Esophagus muscularis mucosa (tissue), 4 donors: ENCODE results near the gene LMX1A. TPM values are rescaled to one million over a fixed set of nuclear protein-coding genes. Genes with fewer than 3 reads are reported as not detected.

Experiments used
- DNase-seq: peaks from one replicate; pipeline ENCODE4 v3.0.0-alpha.2; 2017; ENCODE audit errors: extremely low spot score
- H3K27ac ChIP-seq, 4 donors: fragments of 200-600 bp; sonication (generic); replicated peaks in 1 of 4; 1 replicate in 3 of 4; 2 replicates in 1 of 4; pipeline ENCODE4 v1.5.1; 2016 to 2019; ENCODE audit warnings: mild to moderate bottlenecking in 1 of 4
- H3K27me3 ChIP-seq, 4 donors: fragments of 200-600 bp; sonication (generic); one replicate each; pipeline versions ENCODE4 v1.5.1 to v1.6.0; 2016 to 2019
- H3K36me3 ChIP-seq, 4 donors: fragments of 200-600 bp; sonication (generic); one replicate each; pipeline ENCODE4 v1.5.1; 2016 to 2019
- H3K4me1 ChIP-seq, 4 donors: fragments of 200-600 bp; sonication (generic); one replicate each; pipeline ENCODE4 v1.5.1; 2016 to 2019
- H3K4me3 ChIP-seq, 4 donors: fragments of 200-600 bp; sonication (generic); 1 replicate in 2 of 4; 2 replicates in 2 of 4; pipeline ENCODE4 v1.5.1; 2016 to 2019; ENCODE audit warnings: mild to moderate bottlenecking in 4 of 4, moderate library complexity in 1 of 4
- H3K9me3 ChIP-seq, 4 donors: fragments of 200-600 bp; sonication (generic); 1 replicate in 3 of 4; 2 replicates in 1 of 4; pipeline ENCODE4 v1.5.1; 2016 to 2019
- CTCF ChIP-seq, 3 experiments: fragments of 200-600 bp in 2 of 3; fragments of 450-650 bp in 1 of 3; sonication (generic) in 2 of 3; IDR thresholded peaks; one replicate each; pipeline ENCODE4 v1.5.1; 2017 to 2019; ENCODE audit warnings: antibody characterized with exemption in 3 of 3, mild to moderate bottlenecking in 2 of 3, moderate library complexity in 1 of 3
- EP300 ChIP-seq: sonication (generic); formaldehyde crosslinking; IDR thresholded peaks from one replicate; pipeline ENCODE4 v1.6.1; 2017; ENCODE audit warnings: antibody characterized with exemption
- POLR2A ChIP-seq: fragments of 450-650 bp; IDR thresholded peaks from one replicate; pipeline ENCODE4 v1.6.1; 2017; ENCODE audit warnings: antibody characterized with exemption, moderate library complexity, mild to moderate bottlenecking, low read depth
- POLR2AphosphoS5 ChIP-seq, 2 donors: sonication (generic); formaldehyde crosslinking; IDR thresholded peaks; one replicate each; pipeline ENCODE4 v1.6.1; 2017; ENCODE audit warnings: antibody characterized with exemption in 2 of 2
- WGBS: methylation state at CpG from one replicate; pipeline ENCODE4 v1.1.5; 2018; 5-methylcytosine and 5-hydroxymethylcytosine counted together
- intact Hi-C: fragments of 100-400 bp; cut with DNase I; formaldehyde crosslinking; loops from one replicate; pipeline ENCODE4 v1.15.1; 2023
- total RNA-seq, 4 donors: library from RNA; depleted of rRNA; stranded (reverse); fragments of >200 nt; gene quantifications; one replicate each; pipeline versions ENCODE4 v1.1.0 to v1.2.1, GENCODE V29; 2016

Gene LMX1A
- total RNA-seq, 4 donors from 2014 or later = 0.32 to 0.98 (median 0.33) TPM; not detected in 1

DNA sequence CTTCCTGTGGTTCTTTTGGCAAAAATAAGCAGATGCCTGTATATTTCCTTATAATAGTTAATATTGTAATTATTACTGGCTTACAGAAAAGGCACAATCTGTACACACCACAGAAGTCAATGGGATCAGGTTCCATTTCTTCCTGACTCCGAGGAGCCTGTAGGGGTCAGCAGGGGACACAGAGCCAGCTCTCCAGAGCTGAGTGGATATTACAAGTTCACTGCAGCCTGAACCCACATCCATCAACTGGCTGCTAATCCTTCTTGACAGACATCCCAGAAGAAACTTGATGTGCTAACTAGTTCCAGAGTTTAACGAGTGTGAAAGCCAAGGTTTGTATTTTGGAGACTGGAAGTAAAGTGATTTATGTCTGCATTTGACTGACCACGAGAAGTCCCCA, 203.8 kb downstream of the LMX1A start:
- H3K9me3 ChIP-seq = no peaks in the 10 kb centered on the region
- H3K27me3 ChIP-seq = peaks cover 0 to 5% (median 0%) of the 10 kb centered on the region in 4 donors
- no peaks in the 10 kb centered on the region for H3K4me1 ChIP-seq
- H3K27ac ChIP-seq = no peak overlapping the region
- intact Hi-C loops = no loop called here
- H3K4me3 ChIP-seq = no peak overlapping the region
- WGBS = 14% methylated on average over 3 of the region's 3 CpGs
- no peaks in the 10 kb centered on the region for H3K36me3 ChIP-seq
- no peak for TF ChIP-seq POLR2AphosphoS5 (IDR thresholded peaks at IDR 0.05)
- TF ChIP-seq EP300 = no peak
- no peak for TF ChIP-seq CTCF (IDR thresholded peaks at IDR 0.05)
- TF ChIP-seq POLR2A = no peak
- no peak for DNase-seq

DNA sequence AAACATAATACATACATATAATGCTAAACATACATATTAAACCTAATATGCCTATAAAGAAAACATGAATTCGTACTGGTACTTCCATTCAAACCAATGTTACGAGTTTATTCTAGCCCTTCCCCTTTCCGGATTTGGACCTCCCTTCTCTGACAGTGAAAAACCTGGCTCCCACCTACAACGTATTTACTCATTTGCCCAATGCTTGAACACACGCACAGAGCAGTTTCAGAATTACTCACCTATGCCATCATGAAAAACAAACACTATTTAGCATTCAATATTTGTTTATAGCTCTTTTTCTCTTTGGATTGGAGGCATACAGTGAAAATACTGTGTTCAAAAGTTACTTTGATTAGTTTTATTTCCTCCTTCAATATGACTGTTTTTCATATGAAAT, 204.4 kb downstream of the LMX1A start:
- intact Hi-C loops = no loop called here
- Histone ChIP-seq H3K4me1 (no peaks in the 10 kb centered on the region), H3K4me3 (no peak overlapping the region), H3K27ac (no peak overlapping the region), H3K27me3 (peaks cover 0 to 5% (median 0%) of the 10 kb centered on the region in 4 donors), H3K36me3 (no peaks in the 10 kb centered on the region), H3K9me3 (no peaks in the 10 kb centered on the region)
- 78% methylated on average over 5 of the region's 5 CpGs for WGBS
- DNase-seq = no peak
- TF ChIP-seq POLR2A (no peak), CTCF (IDR thresholded peaks at IDR 0.05) (no peak), POLR2AphosphoS5 (IDR thresholded peaks at IDR 0.05) (no peak), EP300 (no peak)

Other genes with a start within 250 kb of the LMX1A start
- 1 to 10 TPM; 1.7 to 3.9 (median 2.5) TPM for gene RXRG, start 88.4 kb upstream of the LMX1A start, total RNA-seq
- under 1 TPM in 1 of 4 donors, not detected in 3; 0.17 TPM for gene LRRC52, start 187.3 kb upstream of the LMX1A start, total RNA-seq